Endothelial cell of umbilical vein (primary cell): ENCODE data around the gene ANKRD44. TPM values are rescaled to one million over a fixed set of nuclear protein-coding genes. Genes with fewer than 3 reads are reported as not detected.
A peak's percentile ranks its signal among the peaks of the same experiment; 100 is the strongest.

Experiments
- BruUV-seq: library from RNA; stranded (reverse); fragments of 400-500 nt; replicated peaks from 2 replicates; lab custom pipeline; 2021; lab: Mats Ljungman, UMichigan
- CTCF ChIA-PET: fragments of 300-600, 350-600 bp; sonication (Branson Sonifier 250); formaldehyde crosslinking; loops from one replicate; lab custom pipeline; 2021; ENCODE audit warnings: antibody characterized with exemption, inconsistent platforms; lab: Charles Lee
- POLR2A ChIA-PET: fragments of 300-600, 350-600 bp; sonication (Branson Sonifier 250); formaldehyde crosslinking; loops from one replicate; lab custom pipeline; 2021; ENCODE audit warnings: antibody characterized with exemption, inconsistent platforms; lab: Charles Lee
- DNase-seq: peaks from one replicate; pipeline ENCODE4 v3.0.0-alpha.2; 2011; ENCODE audit warnings: low read depth, low spot score
- FAIRE-seq: peaks from 2 replicates; lab custom pipeline; 2011; peaks lifted over from hg19 to GRCh38; lab: Jason Lieb, UNC
- H2AFZ ChIP-seq: 2 replicates; pipeline ENCODE4 v1.6.0; 2012; ENCODE audit warnings: low read depth, low read length, control low read depth, inconsistent platforms
- H3K27ac ChIP-seq: 2 replicates; pipeline ENCODE4 v1.5.1; 2011; ENCODE audit warnings: low read depth, mild to moderate bottlenecking, control low read depth, low read length, moderate library complexity; ENCODE audit not compliant: insufficient read depth
- H3K27me3 ChIP-seq, 2 experiments: 2 replicates each; pipeline versions ENCODE4 v1.6.0 to v1.6.1; 2011; ENCODE audit warnings: low read length in 2 of 2, mixed read lengths in 1 of 2; ENCODE audit not compliant: control insufficient read depth in 2 of 2, insufficient read depth in 2 of 2
- H3K36me3 ChIP-seq, 2 experiments: 2 replicates in 1 of 2; 3 replicates in 1 of 2; pipeline ENCODE4 v1.5.1; 2011; ENCODE audit warnings: low read length in 2 of 2, mild to moderate bottlenecking in 1 of 2, moderate library complexity in 1 of 2; ENCODE audit not compliant: control insufficient read depth in 2 of 2, insufficient read depth in 2 of 2; ENCODE audit errors: extremely low read depth in 1 of 2
- H3K4me1 ChIP-seq: 3 replicates; pipeline ENCODE4 v1.5.1; 2011; ENCODE audit warnings: mild to moderate bottlenecking, low read length; ENCODE audit not compliant: control insufficient read depth, insufficient read depth; ENCODE audit errors: extremely low read depth
- H3K4me2 ChIP-seq: 2 replicates; pipeline ENCODE4 v1.6.1; 2011; ENCODE audit warnings: low read length, control low read depth, mixed read lengths; ENCODE audit not compliant: insufficient read depth
- H3K4me3 ChIP-seq, 3 experiments: fragments of 200-600 bp in 1 of 3; sonication (generic), shearing (Covaris generic) in 1 of 3; replicated peaks in 1 of 3; 2 replicates each; pipeline ENCODE4 v1.5.1; 2011 to 2016; ENCODE audit warnings: control low read depth in 3 of 3, low read length in 3 of 3, mild to moderate bottlenecking in 2 of 3, inconsistent platforms in 1 of 3, low read depth in 1 of 3, moderate library complexity in 1 of 3; ENCODE audit not compliant: insufficient read depth in 1 of 3
- H3K79me2 ChIP-seq: 2 replicates; pipeline ENCODE4 v1.6.0; 2012; ENCODE audit warnings: low read length, inconsistent platforms; ENCODE audit not compliant: control insufficient read depth, insufficient read depth
- H3K9ac ChIP-seq: replicated peaks from 2 replicates; pipeline ENCODE3; 2011; ENCODE audit warnings: low read length, control low read depth; ENCODE audit not compliant: insufficient read depth; ENCODE audit errors: extremely low read depth
- H3K9me1 ChIP-seq: replicated peaks from 3 replicates; pipeline ENCODE4 v1.6.0; 2011; ENCODE audit warnings: mild to moderate bottlenecking, low read length; ENCODE audit not compliant: control insufficient read depth, insufficient read depth; ENCODE audit errors: extremely low read depth
- H3K9me3 ChIP-seq: replicated peaks from 2 replicates; pipeline ENCODE4 v1.5.1; 2012; ENCODE audit warnings: low read length, inconsistent platforms; ENCODE audit not compliant: control insufficient read depth, insufficient read depth
- H4K20me1 ChIP-seq: replicated peaks from 2 replicates; pipeline ENCODE3; 2011; ENCODE audit warnings: mild to moderate bottlenecking, low read length; ENCODE audit not compliant: control insufficient read depth, insufficient read depth; ENCODE audit errors: extremely low read depth
- CTCF ChIP-seq, 2 donors: IDR thresholded peaks; 1 replicate in 1 of 2; 2 replicates in 1 of 2; pipeline ENCODE4 v1.5.1; 2011; ENCODE audit warnings: low read length in 2 of 2, mild to moderate bottlenecking in 2 of 2, moderate library complexity in 2 of 2, control low read depth in 1 of 2, inconsistent platforms in 1 of 2, low read depth in 1 of 2; ENCODE audit not compliant: insufficient read depth in 1 of 2; ENCODE audit errors: extremely low read depth in 1 of 2
- GATA2 ChIP-seq: IDR thresholded peaks from 2 replicates; pipeline ENCODE4 v1.7.0; 2011; ENCODE audit warnings: low read depth, mild to moderate bottlenecking, moderate library complexity, mixed read lengths, low read length; ENCODE audit not compliant: insufficient read length, insufficient read depth
- JUN ChIP-seq: IDR thresholded peaks from 2 replicates; pipeline ENCODE4 v1.6.1; 2011; ENCODE audit warnings: borderline replicate concordance, low read depth; ENCODE audit not compliant: insufficient read length, insufficient read depth
- MAX ChIP-seq: IDR thresholded peaks from 2 replicates; pipeline ENCODE4 v1.6.1; 2011; ENCODE audit not compliant: insufficient read depth, insufficient read length
- POLR2A ChIP-seq: IDR thresholded peaks from 2 replicates; pipeline ENCODE4 v1.6.1; 2012; ENCODE audit warnings: low read depth, mild to moderate bottlenecking, control low read depth, low read length
- POLR2AphosphoS5 ChIP-seq: IDR thresholded peaks from 2 replicates; pipeline ENCODE4 v1.6.1; 2012; ENCODE audit warnings: low read depth, mild to moderate bottlenecking, control low read depth, low read length, moderate library complexity; ENCODE audit not compliant: insufficient read depth
- dilution Hi-C: fragments of 300-500 bp; cut with MboI; formaldehyde crosslinking; loops from one replicate; pipeline ENCODE4 v1.15.0; 2019; ENCODE audit warnings: low sequenced_read_pairs; ENCODE audit not compliant: extremely low pct_ligation_motif_present
- intact Hi-C: fragments of 100-400 bp; cut with micrococcal nuclease; formaldehyde crosslinking; loops from one replicate; pipeline ENCODE4 v1.10.0; 2022
- polyA plus RNA-seq, 4 experiments: library from polyadenylated mRNA; depleted of rRNA in 3 of 4; stranded (reverse) in 3 of 4; unstranded in 1 of 4; fragments of >200 nt; gene quantifications; 2 replicates each; pipeline versions ENCODE4 v1.2.1 to v1.2.3, GENCODE V29; 2011 to 2012; ENCODE audit warnings: missing spikeins in 1 of 4
- total RNA-seq: library from RNA; stranded (reverse); gene quantifications from 2 replicates; pipeline ENCODE4 v1.2.3, GENCODE V29; 2021

ANKRD44 gene
- total and polyA plus RNA-seq, 2 donors (not counting 3 experiments of a cell fraction or from before 2014, with no cell fraction given) = 3.4 to 6.1 TPM

GRCh38 chr2:197165020-197165419 lies 145.6 kb downstream of the ANKRD44 start:
- H3K9me3 ChIP-seq = no peaks in the 10 kb centered on the region
- no peak for FAIRE-seq

More at GRCh38 chr2:197165020-197165419, 145.6 kb downstream of the ANKRD44 start:
- CTCF ChIA-PET = interaction anchor here (1.2 to 6.5 kb wide), 2 partner anchors 23 to 50 kb away, joined by 4 to 267 read pairs; no protein-coding TSS in a partner anchor
- Histone ChIP-seq H3K9ac (no peak overlapping the region), H4K20me1 (no peaks in the 10 kb centered on the region), H3K27me3 (no peaks in the 10 kb centered on the region), H3K4me3 (no peak overlapping the region), H3K4me2 (no peak overlapping the region), H3K36me3 (no peaks in the 10 kb centered on the region), H3K9me1 (no peaks in the 10 kb centered on the region), H3K4me1 (peaks cover 26% of the 10 kb centered on the region), H3K27ac (no peak overlapping the region), H2AFZ (peak overlapping the region; percentile 52), H3K79me2 (no peaks in the 10 kb centered on the region)
- POLR2A ChIA-PET = no interaction called here
- dilution Hi-C loops (no loop called here), intact Hi-C loops (loop anchor here (5.0 kb wide), 1 partner anchor 368 kb away; the partner anchor contains the start of gene GTF3C3)
- DNase-seq = no peak
- TF ChIP-seq CTCF (IDR thresholded peaks at IDR 0.05; ENCODE audit: extremely low read depth in 1 of 2, insufficient read depth in 1 of 2, low read depth in 1 of 2, low read length in 2 of 2) (no peak), MAX (no peak), JUN (no peak), POLR2A (no peak), GATA2 (no peak), POLR2AphosphoS5 (no peak)
- no TSS peak for BruUV-seq
